ENCODE measurements around the gene LPXN. TPM values are rescaled to one million over a fixed set of nuclear protein-coding genes. Genes with fewer than 3 reads are reported as not detected.

LPXN gene
- total RNA-seq, 1 experiment from 2014 or later: 179 TPM

- H3K9ac ChIP-seq (ENCODE audit: low read length): no peak overlapping the region
- H3K79me2 ChIP-seq (ENCODE audit: low read length): no peaks in the 10 kb centered on the region
- no peaks in the 10 kb centered on the region for H4K20me1 ChIP-seq (ENCODE audit: insufficient read depth, low read depth, low read length)
- H3K4me1 ChIP-seq (ENCODE audit: low read length): no peaks in the 10 kb centered on the region; the same call in 1 of the 2 replicates
- H3K27me3 ChIP-seq (ENCODE audit: low read length): no peaks in the 10 kb centered on the region
- peaks cover 9% of the 10 kb centered on the region; the same call in 1 of the 2 replicates for H3K36me3 ChIP-seq (ENCODE audit: insufficient read depth, low read length)
- no peak overlapping the region for H3K27ac ChIP-seq (ENCODE audit: low read length)
- no peak overlapping the region for H3K4me2 ChIP-seq (ENCODE audit: low read depth, low read length, poor library complexity, severe bottlenecking)
- no peak overlapping the region for H2AFZ ChIP-seq (ENCODE audit: low read length)
- H3K4me3 ChIP-seq (ENCODE audit: low read length): no peak overlapping the region
- DNase-seq: no peak
- H3K9me3 ChIP-seq (ENCODE audit: low read length): no peaks in the 10 kb centered on the region
- no peaks in the 10 kb centered on the region for H3K9me2 ChIP-seq (replicated peaks; ENCODE audit: insufficient read depth, low read length)
Measured at GRCh38 chr11:58494101-58494500, 81.6 kb downstream of the LPXN start.

GRCh38 chr11:58493676-58494075 is 82.0 kb downstream of the LPXN start:
- no peak overlapping the region for H3K4me2 ChIP-seq (ENCODE audit: low read depth, low read length, poor library complexity, severe bottlenecking)
- no peak overlapping the region for H3K27ac ChIP-seq (ENCODE audit: low read length)
- no peaks in the 10 kb centered on the region for H3K79me2 ChIP-seq (ENCODE audit: low read length)
- H3K9ac ChIP-seq (ENCODE audit: low read length): no peak overlapping the region
- no peaks in the 10 kb centered on the region for H3K27me3 ChIP-seq (ENCODE audit: low read length)
- no peaks in the 10 kb centered on the region for H3K9me2 ChIP-seq (replicated peaks; ENCODE audit: insufficient read depth, low read length)
- DNase-seq: no peak
- no peaks in the 10 kb centered on the region for H3K9me3 ChIP-seq (ENCODE audit: low read length)
- peaks cover 9% of the 10 kb centered on the region; the same call in 1 of the 2 replicates for H3K36me3 ChIP-seq (ENCODE audit: insufficient read depth, low read length)
- H3K4me3 ChIP-seq (ENCODE audit: low read length): no peak overlapping the region
- H3K4me1 ChIP-seq (ENCODE audit: low read length): no peaks in the 10 kb centered on the region; the same call in 1 of the 2 replicates
- H2AFZ ChIP-seq (ENCODE audit: low read length): no peak overlapping the region
- no peaks in the 10 kb centered on the region for H4K20me1 ChIP-seq (ENCODE audit: insufficient read depth, low read depth, low read length)

DNA sequence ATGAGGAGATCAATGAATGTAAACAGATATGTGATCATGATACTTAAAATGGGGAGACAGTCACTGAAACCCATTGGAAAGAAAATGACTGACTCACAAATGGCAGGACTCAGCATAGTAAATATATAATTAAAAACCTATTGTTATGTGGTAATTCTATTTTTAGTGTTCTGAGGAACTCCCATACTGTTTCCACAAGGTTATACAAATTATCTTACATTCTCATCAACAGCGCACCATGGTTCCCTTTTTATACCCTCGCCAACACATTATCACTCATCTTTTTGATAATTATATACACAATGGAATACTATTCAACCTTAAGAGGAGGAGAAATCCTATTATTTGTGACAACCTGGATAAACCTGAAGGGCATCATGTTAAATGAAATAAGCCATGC is 84.8 kb downstream of the LPXN start:
- H3K4me1 ChIP-seq (ENCODE audit: low read length): no peaks in the 10 kb centered on the region
- no peak overlapping the region for H3K4me2 ChIP-seq (ENCODE audit: low read depth, low read length, poor library complexity, severe bottlenecking)
- no peaks in the 10 kb centered on the region for H3K9me3 ChIP-seq (ENCODE audit: low read length)
- DNase-seq: no peak
- no peaks in the 10 kb centered on the region for H4K20me1 ChIP-seq (ENCODE audit: insufficient read depth, low read depth, low read length)
- H3K79me2 ChIP-seq (ENCODE audit: low read length): no peaks in the 10 kb centered on the region
- no peaks in the 10 kb centered on the region for H3K27me3 ChIP-seq (ENCODE audit: low read length)
- H2AFZ ChIP-seq (ENCODE audit: low read length): no peak overlapping the region
- no peaks in the 10 kb centered on the region for H3K9me2 ChIP-seq (replicated peaks; ENCODE audit: insufficient read depth, low read length)
- H3K36me3 ChIP-seq (ENCODE audit: insufficient read depth, low read length): peaks cover 9% of the 10 kb centered on the region; the same call in 1 of the 2 replicates
- no peak overlapping the region for H3K27ac ChIP-seq (ENCODE audit: low read length)
- H3K4me3 ChIP-seq (ENCODE audit: low read length): no peak overlapping the region
- H3K9ac ChIP-seq (ENCODE audit: low read length): no peak overlapping the region

DNA sequence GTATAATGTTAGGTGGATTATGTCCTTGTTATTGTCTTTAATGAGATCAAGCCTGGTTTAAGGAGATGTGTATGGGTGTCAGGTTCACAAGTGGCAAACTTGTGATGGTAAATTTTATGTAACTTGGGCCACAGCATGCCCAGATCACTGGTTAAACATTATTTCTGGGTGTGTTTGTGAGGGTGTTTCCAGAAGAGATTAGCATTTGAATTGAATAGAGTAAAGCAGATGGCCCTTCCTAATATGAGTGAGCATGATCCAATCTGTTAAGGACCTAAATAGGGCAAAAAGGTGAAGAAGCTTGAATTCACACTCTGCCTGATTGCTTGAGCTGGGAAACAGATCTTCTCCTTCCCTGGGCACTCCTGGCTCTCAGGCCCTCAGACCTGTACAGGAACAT is 88.5 kb downstream of the LPXN start:
- Histone ChIP-seq H3K4me2 (ENCODE audit: low read depth, low read length, poor library complexity, severe bottlenecking) (no peak overlapping the region), H3K9me3 (ENCODE audit: low read length) (no peaks in the 10 kb centered on the region), H3K4me3 (ENCODE audit: low read length) (no peak overlapping the region), H3K27ac (ENCODE audit: low read length) (no peak overlapping the region), H3K79me2 (ENCODE audit: low read length) (no peaks in the 10 kb centered on the region), H3K36me3 (ENCODE audit: insufficient read depth, low read length) (no peaks in the 10 kb centered on the region), H3K9me2 (replicated peaks; ENCODE audit: insufficient read depth, low read length) (no peaks in the 10 kb centered on the region), H4K20me1 (ENCODE audit: insufficient read depth, low read depth, low read length) (no peaks in the 10 kb centered on the region), H2AFZ (ENCODE audit: low read length) (no peak overlapping the region), H3K9ac (ENCODE audit: low read length) (no peak overlapping the region), H3K4me1 (ENCODE audit: low read length) (no peaks in the 10 kb centered on the region), H3K27me3 (ENCODE audit: low read length) (no peaks in the 10 kb centered on the region)
- no peak for DNase-seq

DNA sequence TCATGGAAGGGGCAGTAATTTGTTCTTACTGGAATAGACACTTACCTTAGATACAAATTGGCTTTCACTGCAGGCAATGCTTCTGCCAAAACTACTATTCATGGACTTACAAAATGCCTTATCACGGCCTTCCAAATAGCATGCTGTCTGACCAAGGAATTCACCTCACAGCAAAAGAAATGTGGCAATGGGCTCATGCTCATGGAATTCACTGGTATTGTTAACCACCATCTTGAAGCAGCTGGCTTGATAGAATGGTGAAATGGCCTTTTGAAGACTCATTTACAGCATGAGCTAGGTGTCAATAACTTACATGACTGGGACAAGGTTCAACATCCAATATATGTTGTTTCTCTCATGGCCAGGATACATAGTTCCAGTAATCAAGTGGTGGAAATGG is 89.7 kb downstream of the LPXN start:
- Histone ChIP-seq H3K79me2 (ENCODE audit: low read length) (no peaks in the 10 kb centered on the region), H3K36me3 (ENCODE audit: insufficient read depth, low read length) (no peaks in the 10 kb centered on the region), H3K4me2 (ENCODE audit: low read depth, low read length, poor library complexity, severe bottlenecking) (no peak overlapping the region), H3K27me3 (ENCODE audit: low read length) (no peaks in the 10 kb centered on the region), H3K9me3 (ENCODE audit: low read length) (no peaks in the 10 kb centered on the region), H3K4me1 (ENCODE audit: low read length) (no peaks in the 10 kb centered on the region), H3K9me2 (replicated peaks; ENCODE audit: insufficient read depth, low read length) (no peaks in the 10 kb centered on the region), H4K20me1 (ENCODE audit: insufficient read depth, low read depth, low read length) (no peaks in the 10 kb centered on the region), H3K4me3 (ENCODE audit: low read length) (no peak overlapping the region), H3K27ac (ENCODE audit: low read length) (no peak overlapping the region), H2AFZ (ENCODE audit: low read length) (no peak overlapping the region), H3K9ac (ENCODE audit: low read length) (no peak overlapping the region)
- no peak for DNase-seq

Other genes with a start within 250 kb of the LPXN start
- not detected in 2 replicates for gene OR5B17, start 216.8 kb downstream of the LPXN start, total RNA-seq (2014; rRNA removed; shearing (Covaris generic); ENCODE audit: low replicate concordance)
- gene OR5B3, start 169.0 kb downstream of the LPXN start, total RNA-seq (2014; rRNA removed; shearing (Covaris generic); ENCODE audit: low replicate concordance): not detected in 2 replicates
- gene OR5B2, start 147.7 kb downstream of the LPXN start, total RNA-seq (2014; rRNA removed; shearing (Covaris generic); ENCODE audit: low replicate concordance): not detected in 2 replicates
- gene OR5B12, start 133.6 kb downstream of the LPXN start, total RNA-seq (2014; rRNA removed; shearing (Covaris generic); ENCODE audit: low replicate concordance): 0.26 TPM in 1 of 2 replicates, not detected in the other
- gene OR5B21, start 67.8 kb downstream of the LPXN start, total RNA-seq (2014; rRNA removed; shearing (Covaris generic); ENCODE audit: low replicate concordance): 1.9 and 9.3 TPM in 2 replicates
- gene ZFP91, start 3.2 kb upstream of the LPXN start, total RNA-seq (2014; rRNA removed; shearing (Covaris generic); ENCODE audit: low replicate concordance): 30.7 and 49.4 TPM in 2 replicates
- 0.76 and 4.1 TPM in 2 replicates for gene CNTF, start 46.8 kb upstream of the LPXN start, total RNA-seq (2014; rRNA removed; shearing (Covaris generic); ENCODE audit: low replicate concordance)
- not detected in 2 replicates for gene GLYAT, start 156.1 kb upstream of the LPXN start, total RNA-seq (2014; rRNA removed; shearing (Covaris generic); ENCODE audit: low replicate concordance)

Data from Karpas-422 (cell line).